Neutrophil (primary cell): ENCODE results near the gene PLEKHA4.

Experiments used
- H3K27ac ChIP-seq: fragments of 200-600 bp; sonication (generic); 2 replicates; pipeline ENCODE4 v1.5.1; 2016; ENCODE audit warnings: mild to moderate bottlenecking, moderate library complexity
- H3K27me3 ChIP-seq: fragments of 200-600 bp; sonication (generic); 2 replicates; pipeline ENCODE4 v1.6.0; 2016; ENCODE audit warnings: mild to moderate bottlenecking
- H3K36me3 ChIP-seq: fragments of 200-600 bp; sonication (generic); 2 replicates; pipeline ENCODE4 v1.5.1; 2017
- H3K4me1 ChIP-seq, 2 experiments: fragments of 200-600 bp in 1 of 2; sonication (generic) in 1 of 2; 1 replicate in 1 of 2; 2 replicates in 1 of 2; pipeline versions ENCODE4 v1.5.1 to v1.6.1; 2013 to 2016; ENCODE audit warnings: low read depth in 1 of 2, low read length in 1 of 2, mild to moderate bottlenecking in 1 of 2, moderate library complexity in 1 of 2; ENCODE audit not compliant: control insufficient read depth in 1 of 2, insufficient read depth in 1 of 2
- H3K4me3 ChIP-seq, 2 experiments: fragments of 200-600 bp in 1 of 2; sonication (generic) in 1 of 2; 1 replicate in 1 of 2; 2 replicates in 1 of 2; pipeline ENCODE4 v1.5.1; 2013 to 2016; ENCODE audit warnings: low read depth in 1 of 2, low read length in 1 of 2, mild to moderate bottlenecking in 1 of 2, moderate library complexity in 1 of 2
- H3K9me3 ChIP-seq: fragments of 200-600 bp; sonication (generic); 2 replicates; pipeline ENCODE4 v1.5.1; 2016
- CTCF ChIP-seq: fragments of 200-600 bp; sonication (generic); IDR thresholded peaks from 2 replicates; pipeline ENCODE4 v1.5.1; 2016; ENCODE audit warnings: antibody characterized with exemption

Gene PLEKHA4

GRCh38 chr19:48806818-48807589, 61.4 kb downstream of the PLEKHA4 start:
- H3K27me3 ChIP-seq, result peaks cover 28% of the 10 kb centered on the region
- peaks cover 12 to 15% of the 10 kb centered on the region in 2 experiments for H3K4me1 ChIP-seq
- no peak for TF ChIP-seq CTCF
- no peak overlapping the region for H3K27ac ChIP-seq
- H3K9me3 ChIP-seq, result no peaks in the 10 kb centered on the region
- no peaks in the 10 kb centered on the region for H3K36me3 ChIP-seq
- no peak overlapping the region for H3K4me3 ChIP-seq

- no peak for TF ChIP-seq CTCF
- Histone ChIP-seq H3K27me3 (peaks cover 23% of the 10 kb centered on the region), H3K4me3 (no peak overlapping the region), H3K36me3 (no peaks in the 10 kb centered on the region), H3K27ac (no peak overlapping the region), H3K4me1 (peaks cover 12 to 15% of the 10 kb centered on the region in 2 experiments), H3K9me3 (no peaks in the 10 kb centered on the region)
These were observed 61.9 kb downstream of the PLEKHA4 start for GRCh38 chr19:48806518-48806817.

- H3K4me3 ChIP-seq, result no peak overlapping the region
- peaks cover 12% of the 10 kb centered on the region for H3K27me3 ChIP-seq
These were observed 63.0 kb downstream of the PLEKHA4 start for GRCh38 chr19:48805452-48805851.

GRCh38 chr19:48804496-48804895, 63.9 kb downstream of the PLEKHA4 start:
- Histone ChIP-seq H3K27me3 (peaks cover 3% of the 10 kb centered on the region), H3K27ac (no peak overlapping the region), H3K9me3 (no peaks in the 10 kb centered on the region), H3K36me3 (no peaks in the 10 kb centered on the region), H3K4me3 (no peak overlapping the region), H3K4me1 (no peaks in the 10 kb centered on the region)
- no peak for TF ChIP-seq CTCF

More at GRCh38 chr19:48805452-48805851, 63.0 kb downstream of the PLEKHA4 start:
- TF ChIP-seq CTCF, result no peak
- H3K27ac ChIP-seq, result no peak overlapping the region
- H3K4me1 ChIP-seq, result peaks cover 5 to 7% of the 10 kb centered on the region in 2 experiments
- no peaks in the 10 kb centered on the region for H3K9me3 ChIP-seq
- H3K36me3 ChIP-seq, result no peaks in the 10 kb centered on the region

- H3K9me3 ChIP-seq, result no peaks in the 10 kb centered on the region
- no peaks in the 10 kb centered on the region for H3K36me3 ChIP-seq
- H3K4me3 ChIP-seq, result no peak overlapping the region
- no peaks in the 10 kb centered on the region for H3K4me1 ChIP-seq
- H3K27ac ChIP-seq, result no peak overlapping the region
- H3K27me3 ChIP-seq, result no peaks in the 10 kb centered on the region
- no peak for TF ChIP-seq CTCF
These were observed 65.8 kb downstream of the PLEKHA4 start for GRCh38 chr19:48802623-48803022.
